HG03175 (cell line): Measurements from ENCODE around the gene WDTC1.
"Not testable (repeated sequence)": the region's sequence is repeated elsewhere in the genome, so short reads cannot be mapped to it uniquely, and the experiment has no call there.

Experiments used
- ATAC-seq: cut with Tn5 transposase; IDR thresholded peaks from one replicate; pipeline ENCODE4 v1.9.1; 2021; ENCODE audit warnings: mild to moderate bottlenecking, moderate library complexity; ENCODE audit not compliant: unreplicated experiment

WDTC1 gene

DNA sequence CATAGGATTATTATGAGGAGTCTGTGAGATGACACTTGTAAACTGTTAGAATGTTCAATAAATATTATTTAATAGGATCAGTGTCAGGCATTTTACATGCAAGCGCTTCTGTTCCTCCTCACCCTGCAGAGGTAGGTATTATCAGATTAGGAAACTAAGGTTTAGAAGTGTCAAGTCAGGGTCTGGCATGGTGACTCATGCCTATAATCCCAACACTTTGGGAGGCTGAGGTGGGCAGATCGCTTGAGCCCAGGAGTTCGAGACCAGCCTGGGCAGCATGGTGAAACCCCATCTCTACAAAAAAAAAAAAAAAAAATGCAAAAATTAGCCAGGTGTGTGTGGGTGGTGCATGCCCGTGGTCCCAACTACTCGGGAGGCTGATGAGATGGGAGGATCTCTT, 9.2 kb downstream of the WDTC1 start:
- ATAC-seq, result not testable (repeated sequence)

GRCh38 chr1:27246194-27246593, 11.8 kb downstream of the WDTC1 start:
- ATAC-seq, result no peak

DNA sequence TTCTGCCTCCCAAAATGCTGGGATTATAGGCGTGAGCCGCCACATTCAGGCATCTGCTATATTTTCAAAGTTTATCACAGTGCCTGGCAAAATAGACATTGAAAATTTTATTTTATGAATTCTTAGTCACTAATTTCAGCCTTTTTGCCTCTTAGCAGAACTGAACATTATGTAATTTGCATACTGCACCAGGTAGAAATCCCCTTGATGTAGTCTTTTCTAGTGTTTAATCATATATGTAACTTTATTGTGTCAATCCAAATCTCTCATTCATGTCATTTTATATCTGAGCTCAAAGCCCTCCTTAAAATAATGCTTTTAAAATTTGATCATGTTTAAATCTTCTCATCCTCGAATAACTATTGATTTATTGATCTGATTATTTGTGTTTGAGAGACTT, 19.2 kb downstream of the WDTC1 start:
- ATAC-seq, result no peak

DNA sequence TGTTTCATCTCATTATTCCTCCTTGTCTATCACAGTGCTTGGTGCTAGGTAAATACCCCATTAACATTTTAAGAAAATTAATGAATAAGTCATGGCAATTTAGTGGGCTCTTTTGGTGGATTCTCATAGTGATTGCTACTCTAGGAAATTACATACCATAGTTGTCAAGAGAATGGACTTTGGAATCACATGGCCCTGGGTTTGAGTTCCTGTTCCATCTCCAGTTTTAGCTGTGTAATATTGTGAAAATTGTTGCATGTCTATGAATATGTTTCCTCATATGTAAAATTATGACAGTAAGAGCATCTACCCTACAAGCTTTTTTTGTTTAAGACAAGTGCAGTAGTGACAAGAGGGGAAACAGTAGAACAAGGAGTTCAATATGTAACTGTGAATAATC, 20.7 kb downstream of the WDTC1 start:
- ATAC-seq, result no peak

DNA sequence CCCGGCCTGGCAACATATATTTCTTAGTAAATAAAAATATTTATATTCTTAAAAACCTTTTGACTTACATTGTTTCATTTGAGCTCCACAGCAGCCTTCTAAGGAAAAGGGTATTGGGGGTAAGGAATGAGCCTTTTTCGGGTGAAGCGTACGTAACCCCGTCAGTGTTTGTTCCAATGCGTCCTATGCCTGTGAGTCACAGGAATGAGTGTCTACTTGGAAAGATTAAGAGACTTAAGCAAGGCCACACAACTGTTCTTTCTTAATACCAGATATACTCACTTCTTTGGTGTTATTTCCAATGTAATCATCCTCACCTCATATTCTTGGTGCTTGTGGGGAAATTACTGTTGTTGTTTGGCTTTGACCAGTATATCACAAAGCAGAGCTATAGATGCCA, 22.7 kb downstream of the WDTC1 start:
- no peak for ATAC-seq

GRCh38 chr1:27258598-27258997, 24.2 kb downstream of the WDTC1 start:
- no peak for ATAC-seq

DNA sequence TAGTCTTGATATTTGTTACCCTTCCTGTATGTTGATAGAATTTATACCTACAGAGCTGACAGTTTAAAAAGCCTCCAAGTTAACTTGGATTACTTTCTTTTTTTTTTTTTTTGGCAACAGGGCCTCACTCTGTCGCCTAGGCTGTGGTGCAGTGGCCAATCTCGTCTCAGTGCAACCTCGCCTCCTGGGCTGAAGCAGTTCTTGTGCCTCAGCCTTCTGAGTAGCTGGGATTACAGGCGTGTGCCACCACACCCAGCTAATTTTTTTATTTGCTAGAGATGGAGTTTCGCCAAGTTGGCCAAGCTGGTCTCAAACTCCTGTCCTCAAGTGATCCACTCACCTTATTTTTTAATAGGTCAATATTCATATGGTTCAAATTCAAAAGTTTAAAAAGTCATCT, 32.7 kb downstream of the WDTC1 start:
- ATAC-seq, result no peak

GRCh38 chr1:27269276-27269675, 34.8 kb downstream of the WDTC1 start:
- ATAC-seq, result no peak

DNA sequence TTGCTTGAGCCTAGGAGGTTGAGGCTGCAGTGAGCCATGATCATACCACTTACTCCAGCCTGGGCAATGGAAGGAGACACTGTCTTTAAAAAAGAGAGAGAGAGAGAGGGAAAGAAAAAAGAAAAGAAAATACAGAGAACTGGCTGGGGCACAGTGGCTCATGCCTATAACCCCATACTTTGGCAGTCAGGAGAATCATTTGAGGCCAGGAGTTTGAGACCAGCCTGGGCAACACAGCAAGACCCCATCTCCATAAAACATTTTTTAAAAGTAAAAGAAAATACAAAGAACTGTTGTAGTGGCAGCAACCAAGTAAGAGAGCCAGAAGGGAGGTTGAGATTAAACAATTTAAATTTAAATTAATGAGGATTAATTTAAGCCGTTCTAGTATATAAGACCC, 39.8 kb downstream of the WDTC1 start:
- no peak for ATAC-seq

GRCh38 chr1:27275696-27276095, 41.3 kb downstream of the WDTC1 start:
- ATAC-seq, result no peak

GRCh38 chr1:27284425-27285273, 50.2 kb downstream of the WDTC1 start:
- no peak for ATAC-seq

- no peak for ATAC-seq
These were observed 50.8 kb downstream of the WDTC1 start for GRCh38 chr1:27285274-27285660.

- not testable (repeated sequence) for ATAC-seq
These were observed 51.4 kb downstream of the WDTC1 start for GRCh38 chr1:27285821-27286220.

GRCh38 chr1:27289125-27289524, 54.7 kb downstream of the WDTC1 start:
- ATAC-seq, result not testable (repeated sequence)

DNA sequence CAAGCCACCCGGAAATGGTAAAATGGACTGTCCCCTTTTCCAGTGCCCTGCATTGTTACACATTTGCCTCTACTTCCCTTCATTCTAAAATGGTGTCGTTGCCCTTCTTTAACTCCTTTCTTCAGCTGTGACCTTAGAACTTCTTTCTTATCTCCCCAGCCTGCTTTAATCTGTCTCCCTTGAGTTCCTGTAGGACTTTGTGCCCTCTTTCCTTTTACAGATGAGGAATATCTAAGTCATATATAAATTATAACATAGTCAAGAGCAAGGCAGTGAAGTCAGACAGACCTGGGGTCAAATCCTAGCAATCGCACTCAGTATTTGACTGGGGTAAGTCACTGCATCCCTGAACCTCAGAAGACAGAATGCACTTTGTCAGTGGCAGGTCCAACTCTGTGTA, 56.1 kb downstream of the WDTC1 start:
- ATAC-seq, result no peak

DNA sequence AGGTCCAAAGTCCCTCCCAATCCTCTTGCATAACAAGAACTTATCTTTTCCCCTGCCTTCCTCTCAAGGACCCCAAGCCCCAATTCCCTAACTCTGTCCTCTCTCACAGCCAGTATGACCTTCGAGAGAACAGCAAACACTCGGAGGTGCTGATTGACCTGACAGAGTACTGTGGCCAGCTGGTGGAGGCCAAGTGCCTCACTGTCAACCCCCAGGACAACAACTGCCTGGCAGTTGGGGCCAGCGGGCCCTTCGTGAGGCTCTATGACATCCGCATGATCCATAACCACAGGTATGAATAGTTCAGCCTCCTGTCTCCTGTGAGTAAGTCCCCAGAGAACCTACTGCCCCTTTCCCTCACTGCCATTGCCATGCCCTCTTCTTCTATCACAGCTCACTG, 57.7 kb downstream of the WDTC1 start:
- no peak for ATAC-seq

GRCh38 chr1:27293915-27294314, 59.5 kb downstream of the WDTC1 start:
- no peak for ATAC-seq

- ATAC-seq, result no peak
These were observed 62.4 kb downstream of the WDTC1 start for GRCh38 chr1:27296773-27297291.

DNA sequence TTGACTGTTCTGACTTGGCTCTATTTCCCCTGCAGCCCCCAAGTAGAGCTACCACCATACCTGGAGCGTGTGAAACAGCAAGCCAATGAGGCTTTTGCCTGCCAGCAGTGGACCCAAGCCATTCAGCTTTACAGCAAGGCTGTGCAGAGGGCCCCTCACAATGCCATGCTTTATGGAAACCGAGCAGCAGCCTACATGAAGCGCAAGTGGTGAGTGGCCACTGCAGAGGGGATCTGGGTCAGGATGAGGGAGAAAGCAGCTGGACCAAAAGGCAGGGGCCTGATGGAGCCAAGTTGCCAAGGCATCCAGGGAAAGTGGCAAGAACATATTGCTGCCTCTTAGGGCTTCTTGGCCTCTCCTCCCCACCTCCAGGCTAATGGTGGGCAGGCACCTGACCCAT, 63.5 kb downstream of the WDTC1 start:
- no peak for ATAC-seq

GRCh38 chr1:27298632-27299384, 64.4 kb downstream of the WDTC1 start:
- ATAC-seq, result no peak

DNA sequence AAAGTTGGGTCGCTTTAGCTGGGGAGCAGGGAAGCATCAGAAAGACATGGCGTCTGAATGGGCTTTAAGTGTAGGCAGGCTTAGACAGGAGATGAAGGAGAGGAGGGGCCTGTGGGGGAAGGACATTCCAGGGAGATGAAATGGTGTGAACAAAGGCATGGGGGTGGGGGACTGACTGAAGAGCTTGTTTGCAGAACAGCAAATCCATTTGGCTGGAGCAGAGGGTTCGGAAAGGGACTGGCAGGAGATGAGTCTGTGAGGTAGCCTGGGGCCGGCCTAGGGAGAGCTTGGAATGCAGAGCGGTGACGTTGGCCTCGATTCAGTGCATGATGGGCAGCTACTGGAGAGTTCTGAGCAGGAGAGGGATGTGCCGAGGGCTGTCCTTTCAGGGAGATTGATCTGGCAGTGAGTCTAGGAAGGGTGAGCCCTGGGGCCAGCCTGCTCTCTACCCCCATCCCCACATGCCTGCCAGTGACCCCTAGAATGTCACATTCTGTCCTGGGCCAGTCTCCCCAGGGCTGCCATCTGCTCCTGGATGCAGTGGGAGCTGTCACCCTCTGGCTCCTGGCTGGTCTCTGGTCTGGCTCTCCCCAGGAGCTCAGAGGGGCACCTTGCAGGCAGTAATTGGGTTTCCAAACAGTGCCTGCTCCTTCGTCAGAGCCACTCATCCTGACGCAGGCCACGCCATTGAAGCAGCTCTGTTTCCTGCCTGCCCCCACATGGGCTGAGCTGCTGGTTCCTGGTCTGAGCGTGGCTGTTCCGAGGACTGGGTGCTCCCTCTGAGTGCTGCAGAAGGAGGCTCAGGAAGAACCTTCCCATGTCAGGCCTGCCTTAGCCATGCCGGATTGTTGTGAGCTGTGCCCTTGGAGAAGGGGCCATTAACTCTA, 65.2 kb downstream of the WDTC1 start:
- ATAC-seq, result no peak
